Heart left ventricle (tissue), 13 donors: ENCODE data around the gene GOLGA8S.

Experiments
- CTCF ChIP-seq, 12 donors: fragments of 200-600 bp; sonication (generic) in 4 of 12; IDR thresholded peaks; one replicate each; pipeline versions ENCODE4 v1.5.0 to v1.8.0; 2018 to 2022; ENCODE audit warnings: antibody characterized with exemption in 12 of 12, mild to moderate bottlenecking in 5 of 12
- POLR2A ChIP-seq, 2 donors: fragments of 450-650 bp; IDR thresholded peaks; one replicate each; pipeline ENCODE4 v1.6.1; 2017; ENCODE audit warnings: antibody characterized with exemption in 2 of 2, mild to moderate bottlenecking in 2 of 2, moderate library complexity in 2 of 2
- donor health status: ischemic (EF 13 %, LVEDD 7.1; RV severe dilation, severe dysfunction).
- donor health status: DM: no; HTN: yes; CAD: no.
- donor health status: DM: no; HTN: no; CAD: no.
- donor health status: ischemic (EF 25% LVEDD 6.9; RV normal size, moderate dysfunction).
- donor health status: ischemic (EF 25% LVEDD 5.7; RV mildly dilated, moderate dysfunction).
- donor health status: ischemic (EF 35%, LVEDD 5.7; RV mildly dilated, moderate dysfunction).
- donor health status: nonischemic (EF 11% LVEDD 7.7; RV severe dilation, severe dysfunction).
- donor health status: DM: yes; HTN: yes; CAD: no.
- donor health status: PGD.
- donor health status: ischemic (EF 29% LVEDD 5.4; RV normal size, mild dysfunction).
- donor health status: nonischemic (EF 23%, LVEDD 6.1; RV moderate dilation, normal function).

GRCh38 chr15:23387621-23388190 lies 33.2 kb downstream of the GOLGA8S start:
- no peak for TF ChIP-seq CTCF (IDR thresholded peaks at IDR 0.05)
- TF ChIP-seq POLR2A (IDR thresholded peaks at IDR 0.05) = no peak
